Ecto neural progenitor cell (in vitro differentiated cells): ENCODE measurements around the gene STX10.

Experiments
- DNase-seq: peaks from one replicate; pipeline ENCODE4 v3.0.0-alpha.2; 2018; ENCODE audit warnings: low spot score

The STX10 gene

DNA sequence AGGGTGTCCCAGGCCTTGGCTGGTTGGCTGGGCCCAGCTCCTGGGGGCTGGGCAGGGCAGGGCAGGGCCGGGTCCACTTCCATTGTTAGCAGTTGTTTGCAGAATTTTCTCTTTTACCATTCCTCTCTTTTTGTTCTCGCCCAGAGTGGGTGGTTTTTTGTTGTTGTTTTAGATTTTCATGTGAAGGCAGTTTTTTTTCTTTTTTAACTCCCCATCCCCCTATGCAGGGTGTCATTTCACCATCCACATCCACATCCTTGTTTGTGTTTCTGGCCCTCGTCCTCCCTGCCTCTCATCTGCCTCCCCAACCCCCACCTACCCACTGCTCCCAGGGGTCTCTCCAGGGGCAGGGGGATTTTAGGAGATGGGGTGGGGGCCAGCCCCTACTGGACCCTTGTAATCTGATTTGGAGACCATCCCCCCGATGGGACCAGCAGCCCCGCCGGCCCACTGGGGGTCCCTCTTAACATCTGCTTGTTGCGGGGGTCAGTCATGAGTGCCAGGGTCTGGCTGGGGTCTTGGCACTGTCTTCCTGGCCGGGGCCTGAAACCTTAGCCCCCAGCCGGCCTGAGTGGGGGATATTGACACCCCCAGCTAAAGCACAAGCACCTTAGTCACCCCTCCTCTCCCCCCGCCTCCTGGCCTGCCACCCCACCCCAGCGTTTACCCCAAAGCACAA, 10.4 kb downstream of the STX10 start:
- DNase-seq: no peak

DNA sequence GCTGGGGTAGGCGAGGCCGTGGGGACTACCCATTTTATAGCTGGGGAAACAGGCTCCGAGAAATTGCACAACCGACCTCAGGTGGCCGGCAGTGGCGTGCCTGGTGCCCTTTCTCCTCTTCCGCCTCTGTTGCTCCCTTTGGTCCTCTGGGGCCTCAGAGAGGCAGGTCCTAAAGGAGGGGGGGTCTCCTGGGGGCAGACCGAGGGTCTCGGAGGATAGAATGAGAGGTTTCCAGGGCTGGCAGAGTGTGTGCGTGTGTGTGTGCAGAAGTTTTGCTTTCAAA, 11.3 kb downstream of the STX10 start:
- no peak for DNase-seq

DNA sequence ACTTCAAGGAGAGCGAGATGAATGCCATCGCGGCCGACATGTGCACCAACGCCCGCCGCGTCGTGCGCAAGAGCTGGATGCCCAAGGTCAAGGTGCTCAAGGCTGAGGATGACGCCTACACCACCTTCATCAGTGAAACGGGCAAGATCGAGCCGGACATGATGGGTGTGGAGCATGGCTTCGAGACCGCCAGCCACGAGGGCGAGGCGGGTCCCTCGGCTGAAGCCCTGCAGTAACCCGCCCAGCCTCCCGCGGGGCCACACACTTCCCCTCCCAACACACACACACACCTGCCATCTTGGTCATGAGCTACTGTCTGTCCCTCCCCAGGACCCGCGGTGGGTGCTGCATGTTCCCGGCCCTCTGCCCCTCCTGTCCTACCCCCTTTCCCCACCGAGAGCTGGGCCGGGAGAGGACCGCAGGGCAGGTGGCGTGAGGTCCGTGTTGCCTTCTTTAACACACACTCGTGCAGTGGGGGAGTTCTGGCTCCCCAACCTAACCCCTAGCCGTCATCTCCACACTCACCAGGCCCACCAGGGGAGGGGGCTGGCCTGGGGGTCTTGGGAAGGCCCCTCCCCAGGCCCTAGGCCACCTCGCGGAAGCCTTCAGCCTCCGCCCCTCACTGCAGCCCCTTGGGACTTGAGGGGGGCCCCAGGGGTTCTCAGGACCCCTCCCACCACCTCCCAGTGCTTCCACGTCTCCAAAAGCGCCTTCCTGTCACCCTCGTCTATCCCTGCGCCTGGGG, 11.8 kb downstream of the STX10 start:
- DNase-seq: no peak

DNA sequence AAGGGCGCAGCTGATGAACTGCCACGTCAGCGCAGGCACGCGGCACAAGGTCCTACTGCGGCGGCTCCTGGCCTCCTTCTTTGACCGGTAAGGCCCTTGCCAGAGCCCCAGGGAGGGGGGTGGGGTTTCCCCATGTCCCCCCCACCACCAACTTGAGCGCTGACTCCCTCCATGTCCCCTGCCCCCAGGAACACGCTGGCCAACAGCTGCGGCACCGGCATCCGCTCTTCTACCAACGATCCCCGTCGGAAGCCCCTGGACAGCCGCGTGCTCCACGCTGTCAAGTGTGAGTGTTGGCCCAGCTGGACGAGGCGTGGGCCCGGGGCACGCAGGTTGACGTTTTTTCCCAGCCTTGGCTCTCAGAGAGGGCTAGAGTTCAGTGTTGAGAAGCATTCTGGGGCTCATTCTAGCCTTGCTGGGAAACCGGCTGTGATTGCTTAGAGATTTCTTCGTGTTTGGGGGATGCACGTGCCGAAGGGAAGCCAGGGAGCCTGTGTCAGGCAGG, 12.8 kb downstream of the STX10 start:
- no peak for DNase-seq

DNA sequence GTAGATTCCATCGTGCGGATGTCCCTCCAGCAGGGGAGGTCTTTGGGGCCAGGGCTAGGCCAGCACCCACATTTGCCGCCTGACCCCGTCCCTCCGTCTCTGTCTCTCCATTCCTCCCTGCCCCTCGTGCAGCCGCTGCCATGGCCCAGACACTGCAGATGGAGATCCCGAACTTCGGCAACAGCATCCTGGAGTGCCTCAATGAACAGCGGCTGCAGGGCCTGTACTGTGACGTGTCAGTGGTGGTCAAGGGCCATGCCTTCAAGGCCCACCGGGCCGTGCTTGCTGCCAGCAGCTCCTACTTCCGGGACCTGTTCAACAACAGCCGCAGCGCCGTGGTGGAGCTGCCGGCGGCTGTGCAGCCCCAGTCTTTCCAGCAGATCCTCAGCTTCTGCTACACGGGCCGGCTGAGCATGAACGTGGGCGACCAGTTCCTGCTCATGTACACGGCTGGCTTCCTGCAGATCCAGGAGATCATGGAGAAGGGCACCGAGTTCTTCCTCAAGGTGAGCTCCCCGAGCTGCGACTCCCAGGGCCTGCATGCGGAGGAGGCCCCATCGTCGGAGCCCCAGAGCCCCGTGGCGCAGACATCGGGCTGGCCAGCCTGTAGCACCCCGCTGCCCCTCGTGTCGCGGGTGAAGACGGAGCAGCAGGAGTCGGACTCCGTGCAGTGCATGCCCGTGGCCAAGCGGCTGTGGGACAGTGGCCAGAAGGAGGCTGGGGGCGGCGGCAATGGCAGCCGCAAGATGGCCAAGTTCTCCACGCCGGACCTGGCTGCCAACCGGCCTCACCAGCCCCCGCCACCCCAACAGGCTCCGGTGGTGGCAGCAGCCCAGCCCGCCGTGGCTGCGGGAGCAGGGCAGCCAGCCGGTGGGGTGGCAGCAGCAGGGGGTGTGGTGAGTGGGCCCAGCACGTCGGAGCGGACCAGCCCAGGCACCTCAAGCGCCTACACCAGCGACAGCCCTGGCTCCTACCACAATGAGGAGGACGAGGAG, 14.8 kb downstream of the STX10 start:
- DNase-seq: no peak

DNA sequence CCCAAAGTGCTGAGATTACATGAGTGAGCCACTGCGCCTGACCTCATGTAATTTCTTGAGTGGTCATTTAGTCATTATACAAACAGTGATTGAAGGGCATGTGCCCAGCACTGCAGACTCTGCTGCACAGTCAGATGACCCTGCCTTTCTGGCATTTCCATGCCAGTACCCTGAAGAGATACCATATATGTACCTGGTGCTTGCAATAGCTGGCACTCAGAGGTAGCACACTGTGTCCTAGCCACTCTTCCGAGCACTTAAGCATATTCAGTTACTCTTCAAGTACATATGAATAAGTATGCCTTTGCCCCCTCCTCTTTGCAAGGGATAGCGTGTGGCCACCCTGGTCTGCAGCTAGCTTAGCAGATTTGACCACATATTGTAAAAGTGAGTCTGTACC, 15.5 kb downstream of the STX10 start:
- DNase-seq: no peak

DNA sequence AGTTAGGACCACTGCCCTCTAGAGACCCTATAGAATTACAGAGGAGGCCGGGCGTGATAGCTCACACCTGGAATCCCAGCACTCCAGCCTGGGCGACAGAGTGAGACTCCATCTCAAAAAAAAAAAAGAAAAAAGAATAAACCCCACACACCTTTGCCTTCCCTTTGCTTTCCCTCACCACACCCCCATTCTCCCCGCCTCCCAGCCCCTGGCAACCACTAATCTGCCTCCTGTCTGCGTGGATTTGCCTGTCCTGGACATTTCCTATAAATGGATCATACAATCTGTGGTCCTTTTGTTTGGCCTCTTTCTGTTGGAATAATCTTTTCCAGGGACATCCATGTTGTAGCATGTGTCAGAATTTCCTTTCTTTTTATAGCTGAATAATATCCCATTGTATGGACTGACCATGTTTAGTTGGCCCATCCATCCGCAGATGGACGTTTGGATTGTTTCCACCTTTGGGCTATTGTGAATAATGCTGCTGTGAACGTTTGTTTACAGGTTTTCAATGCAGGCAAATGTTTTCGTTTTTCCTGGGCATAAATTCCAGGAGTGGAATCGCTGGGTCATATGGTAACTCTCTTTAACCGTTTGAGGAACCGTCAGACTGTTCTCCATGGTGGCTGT, 16.8 kb downstream of the STX10 start:
- no peak for DNase-seq

DNA sequence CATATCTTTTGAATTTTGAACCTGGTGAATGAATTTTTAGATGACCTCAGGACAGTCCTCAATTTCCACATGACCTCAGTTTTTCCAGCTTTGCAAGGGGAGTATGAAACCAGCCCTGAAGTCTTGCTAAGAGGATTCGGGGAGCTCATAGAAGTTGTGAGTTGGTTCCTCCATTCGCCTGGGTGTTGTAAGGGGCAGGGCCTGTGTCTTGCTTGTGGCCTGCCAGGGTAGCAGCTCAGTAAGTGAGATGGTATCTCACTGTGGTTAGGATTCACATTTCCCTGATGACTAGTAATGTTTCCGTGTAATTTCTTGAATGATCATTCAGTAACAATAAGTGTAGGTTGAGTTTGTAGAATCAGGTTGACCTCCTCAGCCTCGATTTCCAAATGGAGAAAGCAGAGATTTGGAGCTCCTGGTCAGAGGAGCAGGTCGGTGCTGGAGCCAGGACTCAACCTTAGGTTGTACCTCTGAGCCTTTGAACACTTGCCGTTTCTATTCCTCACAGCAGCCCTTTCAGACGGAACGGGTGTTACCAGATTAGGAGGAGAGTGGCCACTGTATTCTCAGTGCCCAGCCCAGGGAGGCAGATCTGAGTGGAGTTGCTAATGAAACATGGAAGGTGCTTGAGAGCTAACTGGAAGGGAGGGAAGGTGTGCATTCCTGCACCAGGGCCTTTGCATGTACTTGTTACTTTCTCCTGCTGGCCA, 17.5 kb downstream of the STX10 start:
- DNase-seq: no peak

DNA sequence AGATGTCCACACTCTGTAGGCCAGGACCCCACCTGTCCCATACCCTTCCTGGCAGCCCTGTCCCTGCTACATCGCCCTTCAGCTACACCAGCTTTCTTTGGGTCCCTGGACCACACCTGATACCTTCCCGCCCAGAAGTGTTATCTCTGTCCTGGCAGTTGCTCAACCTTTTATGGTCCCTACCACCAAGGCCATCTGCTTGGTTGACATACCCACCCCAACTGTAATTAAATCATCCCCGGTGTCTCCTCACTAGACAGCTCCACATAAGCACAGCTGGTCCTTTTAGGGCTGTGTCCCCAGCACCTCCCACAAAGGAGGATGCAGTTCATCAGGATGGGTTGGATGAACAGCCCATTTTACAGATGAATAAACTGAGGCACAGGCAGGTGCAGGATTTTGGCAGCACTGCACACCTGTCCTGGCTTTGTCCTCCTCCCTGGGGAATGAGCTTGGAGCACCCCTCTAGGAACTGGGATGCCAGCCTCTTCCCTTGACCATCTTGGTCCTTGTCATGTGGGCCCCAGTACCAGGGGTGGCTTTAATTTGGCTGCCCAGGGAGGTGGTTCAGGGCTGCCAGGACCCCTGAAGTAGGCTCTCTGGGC, 19.2 kb downstream of the STX10 start:
- DNase-seq: no peak

DNA sequence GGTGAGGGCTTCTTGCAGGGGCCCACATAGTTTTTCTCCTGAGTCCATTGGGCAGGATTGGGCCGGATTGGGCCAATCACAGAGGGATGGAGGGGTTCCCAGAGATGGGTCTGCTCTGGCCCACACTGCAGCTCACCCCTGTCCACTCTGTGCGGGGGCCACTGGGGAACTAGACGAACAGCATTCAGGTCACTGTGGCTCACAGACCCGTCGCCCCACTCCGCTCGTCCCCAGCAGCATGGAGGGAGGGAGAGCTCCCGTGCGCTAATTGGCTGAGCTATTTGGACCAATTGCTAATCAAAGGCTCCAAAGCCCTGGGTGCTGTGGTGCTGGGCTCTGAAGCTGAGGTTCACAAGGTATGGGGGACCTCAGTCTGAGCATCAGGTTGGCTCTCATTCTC, 20.8 kb downstream of the STX10 start:
- no peak for DNase-seq

DNA sequence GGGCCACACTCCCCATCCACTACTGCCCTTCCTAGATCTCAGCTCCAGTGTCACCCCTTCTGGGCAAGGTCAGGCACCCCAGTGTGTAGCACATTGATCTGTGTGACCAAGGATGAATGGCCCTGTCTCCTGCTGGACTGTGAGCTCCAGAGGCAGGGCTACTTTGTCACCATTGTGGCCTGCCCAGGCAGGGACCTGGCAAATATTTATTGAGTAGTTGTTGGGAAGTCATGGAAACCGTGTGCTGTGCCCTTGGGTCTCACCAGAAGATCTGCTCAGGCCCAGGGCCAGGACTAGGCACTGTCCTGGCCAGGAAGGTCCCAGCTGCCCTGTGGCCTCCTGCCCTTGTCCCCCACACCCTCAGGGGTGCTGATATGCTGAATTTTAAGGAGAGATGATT, 21.6 kb downstream of the STX10 start:
- DNase-seq: no peak

DNA sequence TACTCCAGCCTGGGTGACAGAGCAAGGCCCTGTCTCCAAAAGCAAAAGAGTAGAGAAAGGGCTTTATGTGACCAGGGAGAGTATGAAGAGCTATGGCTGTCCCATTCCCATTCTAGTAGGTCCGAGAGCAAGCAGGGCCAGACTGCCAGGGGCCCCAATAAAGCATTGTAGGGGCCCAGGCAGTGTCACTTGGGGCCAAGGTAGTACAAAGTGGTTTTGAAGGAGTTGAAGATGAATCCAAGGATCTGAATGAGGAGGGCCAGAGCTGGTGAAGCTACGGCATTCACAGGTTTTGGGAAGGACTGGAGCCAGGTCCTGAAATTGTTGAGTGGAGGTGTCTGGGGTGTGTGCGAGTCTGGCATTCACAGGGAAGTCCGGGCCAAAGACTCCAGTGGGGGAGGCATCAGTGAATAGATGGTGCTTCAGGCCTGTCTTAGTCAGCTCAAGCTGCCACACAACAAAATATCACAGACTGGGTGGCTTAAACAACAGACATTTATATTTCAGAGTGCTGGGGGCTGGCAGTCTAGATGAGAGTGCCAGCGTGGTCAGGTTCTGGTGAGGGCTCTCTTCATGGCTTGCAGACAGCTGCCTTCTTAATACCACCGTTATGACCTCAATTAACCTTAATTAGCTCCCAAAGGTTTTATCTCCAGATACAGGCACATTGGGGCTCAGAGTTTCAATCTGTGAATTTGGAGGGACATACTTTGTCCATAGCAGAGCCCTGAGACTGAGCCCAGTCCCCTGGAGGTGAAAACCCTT, 22.2 kb downstream of the STX10 start:
- no peak for DNase-seq

DNA sequence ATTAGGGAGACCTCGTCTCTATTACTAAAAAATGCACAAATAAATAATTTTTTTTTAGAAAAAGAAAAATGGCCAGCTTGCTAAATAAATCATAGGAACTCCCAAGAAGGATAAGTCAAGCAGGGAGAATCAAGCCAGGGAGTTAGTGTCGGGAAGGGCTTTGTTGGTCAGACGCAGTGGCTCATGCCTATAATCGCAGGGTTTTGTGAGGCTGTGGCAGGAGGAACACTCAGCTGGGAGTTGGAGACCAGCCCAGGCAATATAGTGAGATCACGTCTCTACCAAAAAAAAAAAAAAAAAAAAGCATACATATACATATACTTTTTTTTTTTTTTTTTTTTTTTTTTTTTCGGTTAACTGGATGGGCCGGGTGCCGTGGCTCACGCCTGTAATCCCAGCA, 23.1 kb downstream of the STX10 start:
- no peak for DNase-seq

DNA sequence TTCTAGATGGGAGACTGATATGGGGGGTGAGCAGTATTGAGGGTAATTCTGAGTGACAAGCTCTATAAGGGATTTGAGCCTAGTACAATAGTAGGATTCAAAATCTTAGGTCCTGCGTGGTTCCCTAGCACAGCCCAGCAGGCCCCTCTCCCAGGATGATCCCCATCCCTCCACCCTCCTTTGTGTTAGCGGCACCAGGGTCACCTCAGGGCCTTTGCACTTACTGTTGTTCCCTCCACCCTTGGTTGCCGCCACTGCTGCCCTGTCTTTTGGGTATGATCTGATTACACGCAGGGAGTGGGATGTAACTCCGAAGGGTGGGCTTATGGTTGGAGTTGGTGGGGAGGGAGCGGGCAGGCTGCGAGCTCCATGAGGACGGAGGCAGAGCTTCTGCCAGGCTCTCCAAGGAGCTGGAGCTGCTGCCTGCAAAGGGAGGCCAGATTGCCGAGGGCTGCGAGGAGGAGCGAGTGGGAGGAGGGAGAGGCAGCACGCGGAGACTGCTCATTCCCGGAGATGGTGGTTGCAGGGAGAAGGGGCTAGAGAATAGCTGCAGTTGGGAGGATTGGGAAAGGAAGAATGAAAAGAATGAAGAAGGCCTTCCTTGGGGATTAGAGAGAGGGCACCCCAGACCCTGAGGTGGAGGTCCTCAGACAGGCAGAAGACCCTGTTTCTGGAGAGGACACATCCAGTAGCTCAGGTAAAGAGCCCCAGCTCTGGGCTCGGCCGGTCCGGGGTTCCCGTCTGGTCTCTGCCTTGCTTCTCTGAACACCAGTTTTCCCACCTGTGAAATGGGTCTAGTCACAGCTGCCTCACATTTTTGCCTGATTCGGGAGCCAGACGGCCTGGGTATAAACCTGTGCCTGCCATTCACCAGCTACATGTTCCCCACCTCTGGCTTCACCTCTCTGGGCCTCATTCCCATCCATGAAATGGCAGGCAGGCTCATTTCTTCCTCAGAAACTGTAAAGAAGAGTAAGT, 26.9 kb downstream of the STX10 start:
- no peak for DNase-seq

DNA sequence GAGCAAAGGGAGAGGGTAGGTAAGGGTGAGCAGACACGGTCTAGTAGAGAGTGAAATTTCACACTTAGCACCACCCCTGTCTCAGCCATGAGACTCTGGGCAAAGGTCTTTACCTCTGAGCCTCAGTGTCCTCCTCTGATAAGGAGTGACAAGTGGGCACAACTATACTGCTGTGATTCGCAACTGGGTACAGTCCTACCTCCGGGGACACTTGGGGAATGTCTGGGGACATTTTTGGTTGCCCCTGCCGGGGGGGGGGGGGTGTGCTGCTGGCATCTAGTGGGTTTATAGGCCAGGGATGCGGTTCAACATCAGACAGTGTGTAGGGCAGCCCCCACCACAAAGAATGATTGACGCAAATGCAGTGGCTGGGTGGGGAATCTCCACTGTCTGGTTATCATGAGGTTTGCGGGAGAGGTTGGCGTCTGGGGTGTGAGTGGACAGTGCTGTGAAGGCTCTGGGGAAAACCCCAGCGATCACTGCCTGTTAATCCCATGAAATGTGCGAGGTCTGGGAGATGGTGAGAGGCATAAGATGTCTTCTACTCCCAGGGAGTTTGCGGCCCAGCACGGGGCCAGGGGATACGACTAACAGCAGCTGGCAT, 27.8 kb downstream of the STX10 start:
- DNase-seq: no peak

DNA sequence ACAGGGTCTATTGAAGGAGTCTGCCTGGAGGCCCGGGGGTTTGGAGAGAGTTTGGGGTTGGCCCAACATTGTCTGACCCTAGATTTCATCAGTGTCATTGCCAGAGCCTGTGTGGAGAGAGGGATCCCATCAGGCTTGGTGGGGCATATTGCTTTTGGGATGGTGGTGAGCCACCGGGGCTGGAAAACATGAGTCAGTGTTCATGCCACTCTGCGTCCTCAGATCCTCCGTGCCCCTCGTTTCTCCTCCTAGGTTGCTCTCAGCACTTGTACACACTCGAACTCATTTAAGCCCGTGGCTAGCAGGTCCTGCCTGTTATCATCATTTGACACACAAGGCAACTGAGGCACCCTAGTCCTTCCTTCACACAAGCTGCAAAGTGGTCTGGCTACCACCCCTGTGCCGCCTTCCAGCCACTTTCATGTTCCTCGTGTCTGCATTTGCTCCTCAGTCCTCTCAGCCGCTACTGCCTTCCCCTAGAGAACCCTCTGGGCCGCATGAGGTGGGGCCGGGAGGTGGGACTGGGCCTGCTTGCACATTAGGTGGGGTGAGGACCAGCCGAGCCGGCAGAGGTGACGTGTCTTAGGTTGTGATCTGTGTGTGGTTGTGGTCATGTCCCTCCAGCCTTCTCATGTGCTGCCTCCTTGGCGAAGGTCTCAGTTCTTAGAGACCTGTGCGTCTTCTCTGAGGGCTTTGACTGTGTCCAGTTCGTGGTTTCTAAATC, 28.5 kb downstream of the STX10 start:
- DNase-seq: no peak

DNA sequence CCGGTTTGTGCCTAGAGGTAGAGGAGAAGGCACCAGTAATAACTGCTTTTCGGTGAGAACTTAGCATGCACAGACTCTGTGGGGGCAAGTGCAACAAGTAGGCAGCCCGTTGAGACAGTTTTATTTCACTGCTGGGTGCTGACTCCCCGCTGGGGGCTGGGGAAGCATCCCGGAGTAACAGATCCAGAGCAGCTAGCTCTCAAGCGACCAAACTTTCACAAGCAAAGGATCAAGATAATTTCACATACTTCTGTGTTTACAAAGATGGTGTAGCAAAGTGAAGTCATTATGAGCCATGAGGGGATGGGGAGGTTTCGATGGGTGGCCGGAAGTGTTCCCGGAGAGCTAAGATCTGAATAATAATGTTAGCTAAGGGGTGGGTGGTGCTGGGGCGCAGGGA, 29.4 kb downstream of the STX10 start:
- no peak for DNase-seq

DNA sequence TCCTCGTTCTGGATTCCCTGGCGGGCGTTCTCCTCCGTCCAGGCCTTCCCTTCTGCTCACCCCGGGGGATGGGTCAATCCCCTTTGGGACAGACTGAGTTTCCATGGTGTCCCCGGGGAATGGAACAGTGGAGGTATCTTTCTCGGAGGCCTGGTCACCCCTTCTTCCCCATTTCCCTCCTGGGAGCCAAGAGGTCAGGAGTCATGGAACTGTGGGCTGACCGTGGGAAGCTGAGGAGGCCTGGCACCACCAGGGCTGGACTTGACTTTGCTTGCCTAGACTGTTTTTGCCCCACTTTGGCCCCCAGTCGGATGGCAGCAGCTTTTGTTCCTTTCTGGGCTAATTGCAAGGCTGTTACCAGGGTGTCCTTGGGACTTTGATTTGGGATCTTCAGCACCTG, 30.1 kb downstream of the STX10 start:
- DNase-seq: no peak
